OCI-LY3 (cell line): ENCODE results near the gene UBAC2.

Experiments used
- CTCF ChIP-seq: fragments of 200-600, 300-600 bp; sonication (generic); IDR thresholded peaks from 2 replicates; pipeline ENCODE4 v1.5.1; 2014; ENCODE audit warnings: antibody characterized with exemption, low read length, low read depth
- EZH2phosphoT487 ChIP-seq: fragments of 200-600 bp; shearing (Covaris generic); IDR thresholded peaks from 2 replicates; pipeline ENCODE4 v1.6.1; 2018; ENCODE audit warnings: antibody characterized with exemption, mixed run types, low read depth

DNA sequence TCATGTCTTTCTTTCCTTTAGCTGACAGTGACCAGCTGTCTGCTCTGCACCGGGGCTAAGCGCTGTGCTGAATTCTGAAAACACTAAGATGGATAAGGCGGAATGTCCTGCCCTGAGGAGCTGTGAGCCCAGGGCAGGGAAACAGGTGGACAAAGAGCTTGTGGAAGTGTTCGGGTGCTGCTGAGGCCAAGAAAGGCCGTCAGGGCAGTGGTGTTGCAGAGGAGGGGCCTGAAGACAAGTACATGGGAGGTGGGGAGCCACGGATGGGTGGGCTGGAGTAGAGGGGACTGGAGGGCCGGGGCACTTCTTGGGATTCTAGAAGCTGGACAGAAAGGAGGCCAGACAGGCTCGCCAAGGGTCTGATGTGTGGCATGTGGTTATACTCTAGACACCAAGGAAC, 172.8 kb downstream of the UBAC2 start:
- no peak for TF ChIP-seq CTCF
- TF ChIP-seq EZH2phosphoT487 = no peak
